Kasumi-1 (cell line): ENCODE measurements around the gene TSHZ2.

Experiments used
- DNase-seq, 2 experiments: peaks; one replicate each; lab custom pipeline; 2025; lab: John Stamatoyannopoulos, UW

Gene TSHZ2

DNA sequence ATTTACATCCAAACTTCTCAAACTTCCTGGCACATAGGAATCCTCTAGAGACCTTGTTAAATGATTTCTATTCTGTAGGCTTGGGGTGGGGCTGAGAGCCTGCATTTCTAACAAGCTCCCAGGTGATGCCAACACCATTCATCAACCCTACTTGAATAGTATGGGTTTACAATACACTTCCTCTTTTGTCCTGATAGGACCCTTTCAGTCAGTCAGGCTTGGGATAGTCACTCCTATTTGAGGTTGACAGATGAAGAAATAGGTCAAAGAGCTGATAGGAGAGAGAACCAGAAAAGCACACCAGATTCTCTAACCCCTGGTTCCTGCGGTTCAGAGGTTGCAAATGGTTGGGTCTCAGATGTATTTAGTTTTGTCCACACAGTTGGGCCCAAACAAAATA is 273.4 kb downstream of the TSHZ2 start:
- DNase-seq, result no peak

GRCh38 chr20:53247468-53248103 is 275.4 kb downstream of the TSHZ2 start:
- DNase-seq, result no peak

DNA sequence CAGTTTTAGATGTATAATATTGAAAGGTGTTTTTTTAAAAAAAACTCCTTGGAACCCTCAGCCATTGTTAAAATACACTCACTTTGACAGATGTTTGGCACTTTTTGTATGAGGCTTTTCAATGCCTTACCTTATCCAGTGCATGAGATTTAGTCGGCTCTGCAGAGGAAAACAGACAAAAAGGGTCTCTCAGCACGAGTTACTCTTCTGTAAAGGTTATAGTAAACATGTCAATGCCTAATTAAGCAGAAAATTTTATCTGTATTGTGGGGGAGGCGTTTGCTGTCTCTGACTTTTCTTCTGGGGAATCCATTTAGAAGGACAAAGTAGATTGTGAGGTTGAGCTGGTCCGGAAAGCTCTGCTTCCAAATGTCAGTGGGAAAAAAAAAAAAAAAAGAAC is 278.3 kb downstream of the TSHZ2 start:
- no peak for DNase-seq

DNA sequence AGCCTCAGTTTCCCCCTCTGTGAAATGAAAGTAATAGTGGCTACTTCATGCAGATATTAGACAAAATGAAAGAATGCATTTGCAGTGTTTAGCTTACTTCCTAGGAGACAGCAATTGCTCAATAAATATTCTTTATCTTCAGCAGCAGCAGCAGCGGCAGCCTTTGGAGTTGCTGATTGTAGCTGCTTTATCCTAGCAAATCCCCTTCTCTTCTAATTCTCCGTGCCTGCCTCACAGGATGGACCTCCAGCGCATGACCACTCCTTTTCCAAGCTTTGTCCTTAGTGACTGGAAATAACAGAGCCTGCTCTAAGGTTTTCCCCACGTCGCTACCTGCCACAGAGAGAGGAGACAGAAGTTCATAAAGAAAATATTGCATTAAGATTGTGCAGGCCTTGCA is 279.8 kb downstream of the TSHZ2 start:
- DNase-seq, result no peak

DNA sequence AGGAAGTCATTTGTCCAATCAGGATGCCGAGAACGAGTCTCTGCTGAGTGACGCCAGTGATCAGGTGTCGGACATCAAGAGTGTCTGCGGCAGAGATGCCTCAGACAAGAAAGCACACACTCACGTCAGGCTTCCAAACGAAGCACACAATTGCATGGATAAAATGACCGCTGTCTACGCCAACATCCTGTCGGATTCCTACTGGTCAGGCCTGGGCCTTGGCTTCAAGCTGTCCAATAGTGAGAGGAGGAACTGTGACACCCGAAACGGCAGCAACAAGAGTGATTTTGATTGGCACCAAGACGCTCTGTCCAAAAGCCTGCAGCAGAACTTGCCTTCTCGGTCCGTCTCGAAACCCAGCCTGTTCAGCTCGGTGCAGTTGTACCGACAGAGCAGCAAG is 281.5 kb downstream of the TSHZ2 start:
- no peak for DNase-seq

DNA sequence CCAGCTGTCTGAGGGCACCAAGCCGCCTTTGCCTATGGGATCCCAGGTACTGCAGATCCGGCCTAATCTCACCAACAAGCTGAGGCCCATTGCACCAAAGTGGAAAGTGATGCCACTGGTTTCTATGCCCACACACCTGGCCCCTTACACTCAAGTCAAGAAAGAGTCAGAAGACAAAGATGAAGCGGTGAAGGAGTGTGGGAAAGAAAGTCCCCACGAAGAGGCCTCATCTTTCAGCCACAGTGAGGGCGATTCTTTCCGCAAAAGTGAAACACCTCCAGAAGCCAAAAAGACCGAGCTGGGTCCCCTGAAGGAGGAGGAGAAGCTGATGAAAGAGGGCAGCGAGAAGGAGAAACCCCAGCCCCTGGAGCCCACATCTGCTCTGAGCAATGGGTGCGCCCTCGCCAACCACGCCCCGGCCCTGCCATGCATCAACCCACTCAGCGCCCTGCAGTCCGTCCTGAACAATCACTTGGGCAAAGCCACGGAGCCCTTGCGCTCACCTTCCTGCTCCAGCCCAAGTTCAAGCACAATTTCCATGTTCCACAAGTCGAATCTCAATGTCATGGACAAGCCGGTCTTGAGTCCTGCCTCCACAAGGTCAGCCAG is 283.0 kb downstream of the TSHZ2 start:
- no peak for DNase-seq

- no peak for DNase-seq
These were observed 286.6 kb downstream of the TSHZ2 start for GRCh38 chr20:53258741-53259140.

DNA sequence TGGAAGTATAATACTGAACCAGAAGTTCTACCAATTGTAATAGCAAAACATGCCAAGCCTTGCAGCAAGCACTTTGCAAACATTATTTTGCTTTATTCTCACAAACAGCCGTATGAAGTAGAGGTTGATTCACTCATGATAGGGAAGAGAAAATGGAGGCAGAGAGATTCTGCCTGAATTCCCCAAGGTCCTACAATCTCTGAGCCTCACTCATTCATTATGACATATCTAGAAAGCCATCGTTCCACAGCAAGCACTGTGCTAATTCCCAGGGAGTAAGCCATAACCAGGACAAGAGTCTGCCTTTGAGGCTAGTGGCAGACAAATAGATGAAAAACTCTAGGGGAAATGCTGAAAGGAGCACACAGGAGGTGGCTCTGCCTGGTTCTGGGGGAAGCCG is 288.0 kb downstream of the TSHZ2 start:
- DNase-seq, result no peak

DNA sequence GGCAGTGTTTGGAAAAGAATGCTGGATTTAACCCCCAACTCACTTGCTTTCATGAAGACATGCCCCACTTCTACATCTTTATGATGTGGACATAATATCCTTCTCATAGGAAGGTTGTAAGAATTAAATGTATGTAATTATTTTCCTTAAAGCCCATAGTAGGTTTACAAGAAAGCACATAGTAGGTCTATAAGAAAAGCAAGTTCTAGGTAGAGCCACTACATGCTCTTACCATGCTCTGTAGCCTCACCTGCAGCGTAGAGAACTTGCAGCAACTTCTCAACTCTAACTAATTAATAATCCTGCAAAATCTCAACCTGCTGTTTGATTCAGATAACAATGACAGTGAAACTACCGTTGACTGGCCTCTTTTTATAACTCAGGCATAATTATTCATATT is 288.4 kb downstream of the TSHZ2 start:
- no peak for DNase-seq

- no peak for DNase-seq
These were observed 290.2 kb downstream of the TSHZ2 start for GRCh38 chr20:53262365-53262764.

DNA sequence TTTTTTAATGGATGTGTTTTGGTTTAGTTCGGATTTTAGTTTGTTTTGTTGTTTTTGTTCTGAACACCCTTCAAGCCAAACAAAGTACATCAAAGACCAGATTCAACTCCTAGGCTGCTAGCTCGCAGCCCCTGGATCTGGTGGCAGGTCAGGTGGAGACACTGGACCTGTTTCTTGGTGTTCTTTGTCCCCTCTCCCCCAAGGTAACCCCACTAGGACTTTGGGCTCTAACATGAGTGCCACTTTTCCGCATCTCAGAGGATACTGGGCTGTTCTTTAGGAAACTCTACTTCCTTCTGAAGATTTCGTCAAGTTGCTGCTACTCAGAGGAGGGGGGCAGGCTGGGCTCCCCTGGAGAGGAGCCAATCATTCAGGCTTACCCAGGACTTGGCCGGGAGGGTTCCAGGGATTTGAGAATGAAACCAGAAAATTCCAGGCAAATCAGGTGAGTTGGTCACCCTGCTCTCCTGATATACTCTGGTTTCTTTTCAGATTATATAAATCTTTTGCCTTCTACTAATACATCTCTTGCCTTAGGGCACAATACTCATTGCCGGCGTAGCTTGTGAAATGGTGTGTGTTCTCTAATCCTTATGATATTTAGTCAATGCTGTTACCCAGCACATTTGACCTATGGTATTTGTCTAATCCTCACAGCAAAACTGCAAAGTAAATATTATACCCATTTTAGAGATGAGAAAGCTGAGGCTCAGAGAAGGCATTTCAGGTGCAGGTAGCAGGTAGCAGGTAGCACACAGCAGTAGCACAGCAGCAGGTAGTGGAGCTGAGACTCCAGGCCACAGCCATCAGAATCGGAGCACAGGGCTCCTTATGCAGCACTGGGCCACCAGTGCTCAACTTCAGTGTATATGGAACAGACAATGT is 291.6 kb downstream of the TSHZ2 start:
- no peak for DNase-seq

GRCh38 chr20:53264604-53265003 is 292.4 kb downstream of the TSHZ2 start:
- DNase-seq, result no peak

GRCh38 chr20:53265304-53265875 is 293.2 kb downstream of the TSHZ2 start:
- no peak for DNase-seq

GRCh38 chr20:53269380-53269779 is 297.2 kb downstream of the TSHZ2 start:
- DNase-seq, result no peak

GRCh38 chr20:53270792-53271375 is 298.7 kb downstream of the TSHZ2 start:
- no peak for DNase-seq

- DNase-seq, result no peak
These were observed 302.2 kb downstream of the TSHZ2 start for GRCh38 chr20:53274365-53274764.

DNA sequence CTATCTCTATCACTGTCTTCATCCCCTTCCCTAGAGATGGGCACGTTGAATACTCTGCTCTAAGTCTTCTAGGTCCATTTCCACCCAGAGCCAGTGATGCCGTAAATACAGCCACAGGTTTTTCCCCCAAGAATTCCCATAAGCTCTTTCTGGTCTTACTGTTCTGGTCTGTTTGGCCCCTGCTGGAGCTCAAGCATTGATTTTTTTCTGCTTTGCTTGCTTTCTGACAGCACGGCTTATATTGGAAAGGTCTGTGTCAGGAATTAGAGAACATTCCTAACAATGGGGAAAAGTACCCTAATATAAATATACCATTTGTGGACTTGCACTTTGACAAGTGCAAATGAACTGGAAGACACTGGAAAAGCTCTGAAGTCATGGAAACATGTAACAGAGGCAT is 302.6 kb downstream of the TSHZ2 start:
- DNase-seq, result no peak

DNA sequence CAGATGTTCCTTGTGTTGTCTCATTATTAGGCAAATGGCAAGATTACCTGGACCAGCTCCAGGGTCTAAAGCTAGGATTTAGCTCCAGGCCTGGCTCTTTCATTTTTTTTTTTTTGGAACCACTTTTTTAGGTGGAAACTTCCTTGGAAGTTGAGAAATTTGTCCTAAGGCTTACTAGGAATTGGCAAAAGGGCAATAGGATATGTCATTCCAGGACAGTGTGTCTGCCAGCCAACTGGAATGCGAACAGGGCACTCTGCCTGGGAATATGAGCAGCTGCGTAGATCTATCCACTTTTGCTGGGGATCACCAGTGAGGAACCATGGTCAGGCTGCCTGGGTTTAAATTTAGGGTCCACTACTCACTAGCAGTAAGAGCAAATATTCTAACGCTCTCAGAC is 304.0 kb downstream of the TSHZ2 start:
- no peak for DNase-seq

DNA sequence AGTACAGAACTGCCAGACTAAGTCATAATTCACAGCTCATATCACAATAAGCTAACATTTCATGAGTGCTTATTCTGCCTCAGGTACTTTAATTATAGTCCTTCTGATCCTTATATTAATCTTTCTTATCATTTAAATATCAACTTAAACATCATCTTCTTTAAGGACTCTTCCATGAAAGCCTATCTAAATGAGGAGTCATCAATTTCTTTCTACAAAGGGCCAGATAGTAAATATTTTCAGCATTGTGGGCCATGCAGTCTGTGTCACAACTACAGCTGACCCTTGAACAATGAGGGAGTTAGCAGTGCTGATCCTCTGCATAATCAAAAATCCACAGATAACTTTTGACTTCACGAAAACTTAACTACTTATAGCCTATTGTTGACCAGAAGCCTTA is 306.4 kb downstream of the TSHZ2 start:
- DNase-seq, result no peak

GRCh38 chr20:53279735-53280134 is 307.6 kb downstream of the TSHZ2 start:
- no peak for DNase-seq

- DNase-seq, result no peak
These were observed 309.5 kb downstream of the TSHZ2 start for GRCh38 chr20:53281557-53282117.
